SK-N-SH treated with all-trans-retinoic acid at 6 μM for 48 hours (cell line): ENCODE measurements around the gene MOCS3.

Experiments
- ARNTL ChIP-seq: fragments of 450-650 bp; formaldehyde crosslinking; IDR thresholded peaks from 2 replicates; pipeline ENCODE4 v1.5.0; 2020; ENCODE audit warnings: low read depth, mild to moderate bottlenecking, moderate library complexity, borderline replicate concordance
- CSDC2 ChIP-seq: fragments of 250-450 bp; sonication (Bioruptor Pico); IDR thresholded peaks from 2 replicates; pipeline ENCODE4 v1.5.0; 2020; ENCODE audit warnings: mild to moderate bottlenecking, moderate library complexity
- PATZ1 ChIP-seq: fragments of 250-450 bp; sonication (Bioruptor Pico); IDR thresholded peaks from 2 replicates; pipeline ENCODE4 v1.8.0; 2020; ENCODE audit warnings: mild to moderate bottlenecking, moderate library complexity, borderline replicate concordance
- RARB ChIP-seq: fragments of 250-450 bp; sonication (Bioruptor Pico); IDR thresholded peaks from 2 replicates; pipeline ENCODE4 v1.8.0; 2021; ENCODE audit warnings: mild to moderate bottlenecking, moderate library complexity
- TCF4 ChIP-seq: fragments of 250-450 bp; sonication (Bioruptor Pico); IDR thresholded peaks from 2 replicates; pipeline ENCODE4 v1.8.0; 2021; ENCODE audit warnings: mild to moderate bottlenecking, moderate library complexity, borderline replicate concordance
- ZFP3 ChIP-seq: fragments of 250-450 bp; sonication (Bioruptor Pico); IDR thresholded peaks from 2 replicates; pipeline ENCODE4 v1.5.0; 2020; ENCODE audit warnings: mild to moderate bottlenecking, moderate library complexity
- ZNF565 ChIP-seq: fragments of 450-650 bp; formaldehyde crosslinking; conservative IDR thresholded peaks from 2 replicates; pipeline ENCODE4 v1.5.0; 2020; ENCODE audit warnings: low read depth, mild to moderate bottlenecking, moderate library complexity
- ZNF8 ChIP-seq: fragments of 450-650 bp; formaldehyde crosslinking; IDR thresholded peaks from 2 replicates; pipeline ENCODE4 v1.5.0; 2020; ENCODE audit warnings: mild to moderate bottlenecking, moderate library complexity
- TF ChIP-seq, protein P1 (sequence below): fragments of 250-450 bp; sonication (Bioruptor Pico); IDR thresholded peaks from 2 replicates; pipeline ENCODE4 v1.8.0; 2021; ENCODE audit warnings: low read depth, mild to moderate bottlenecking, moderate library complexity, borderline replicate concordance
- TF ChIP-seq, protein P2 (sequence below): fragments of 250-450 bp; sonication (Bioruptor Pico); IDR thresholded peaks from 2 replicates; pipeline ENCODE4 v1.5.1; 2020; ENCODE audit warnings: low read depth, mild to moderate bottlenecking, moderate library complexity

- TF ChIP-seq, protein P1, sequence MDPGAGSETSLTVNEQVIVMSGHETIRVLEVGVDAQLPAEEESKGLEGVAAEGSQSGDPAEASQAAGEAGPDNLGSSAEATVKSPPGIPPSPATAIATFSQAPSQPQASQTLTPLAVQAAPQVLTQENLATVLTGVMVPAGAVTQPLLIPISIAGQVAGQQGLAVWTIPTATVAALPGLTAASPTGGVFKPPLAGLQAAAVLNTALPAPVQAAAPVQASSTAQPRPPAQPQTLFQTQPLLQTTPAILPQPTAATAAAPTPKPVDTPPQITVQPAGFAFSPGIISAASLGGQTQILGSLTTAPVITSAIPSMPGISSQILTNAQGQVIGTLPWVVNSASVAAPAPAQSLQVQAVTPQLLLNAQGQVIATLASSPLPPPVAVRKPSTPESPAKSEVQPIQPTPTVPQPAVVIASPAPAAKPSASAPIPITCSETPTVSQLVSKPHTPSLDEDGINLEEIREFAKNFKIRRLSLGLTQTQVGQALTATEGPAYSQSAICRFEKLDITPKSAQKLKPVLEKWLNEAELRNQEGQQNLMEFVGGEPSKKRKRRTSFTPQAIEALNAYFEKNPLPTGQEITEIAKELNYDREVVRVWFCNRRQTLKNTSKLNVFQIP (CRISPR knock-in tag) = no peak
- TF ChIP-seq ARNTL (CRISPR knock-in tag) (no peak), ZNF565 (no peak), PATZ1 (CRISPR knock-in tag) (no peak), TCF4 (CRISPR knock-in tag) (no peak), RARB (CRISPR knock-in tag) (no peak), CSDC2 (CRISPR knock-in tag) (no peak), ZNF8 (CRISPR knock-in tag) (no peak), ZFP3 (CRISPR knock-in tag) (no peak)
- TF ChIP-seq, protein P2, sequence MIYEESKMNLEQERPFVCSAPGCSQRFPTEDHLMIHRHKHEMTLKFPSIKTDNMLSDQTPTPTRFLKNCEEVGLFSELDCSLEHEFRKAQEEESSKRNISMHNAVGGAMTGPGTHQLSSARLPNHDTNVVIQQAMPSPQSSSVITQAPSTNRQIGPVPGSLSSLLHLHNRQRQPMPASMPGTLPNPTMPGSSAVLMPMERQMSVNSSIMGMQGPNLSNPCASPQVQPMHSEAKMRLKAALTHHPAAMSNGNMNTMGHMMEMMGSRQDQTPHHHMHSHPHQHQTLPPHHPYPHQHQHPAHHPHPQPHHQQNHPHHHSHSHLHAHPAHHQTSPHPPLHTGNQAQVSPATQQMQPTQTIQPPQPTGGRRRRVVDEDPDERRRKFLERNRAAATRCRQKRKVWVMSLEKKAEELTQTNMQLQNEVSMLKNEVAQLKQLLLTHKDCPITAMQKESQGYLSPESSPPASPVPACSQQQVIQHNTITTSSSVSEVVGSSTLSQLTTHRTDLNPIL (CRISPR knock-in tag) = no peak
Observed at GRCh38 chr20:50958615-50959542, at the start of gene MOCS3.
